KOPT-K1 (cell line): ENCODE measurements around the gene APLN.

ENCODE experiments used
- H3K27ac ChIP-seq: fragments of 200-600 bp; sonication (generic); 2 replicates; pipeline ENCODE4 v1.5.1; 2016; ENCODE audit warnings: antibody characterized with exemption, mild to moderate bottlenecking, low read depth, low read length; ENCODE audit not compliant: poor library complexity, severe bottlenecking
- H3K36me3 ChIP-seq: fragments of 200-600 bp; sonication (generic); 2 replicates; pipeline ENCODE4 v1.5.1; 2017; ENCODE audit warnings: antibody characterized with exemption, mild to moderate bottlenecking, low read length, moderate library complexity; ENCODE audit not compliant: insufficient read depth
- H3K9me3 ChIP-seq: fragments of 200-600 bp; sonication (generic); 2 replicates; pipeline ENCODE4 v1.5.1; 2017; ENCODE audit warnings: antibody characterized with exemption, low read length, mild to moderate bottlenecking; ENCODE audit not compliant: insufficient read depth, poor library complexity, severe bottlenecking

APLN gene

DNA sequence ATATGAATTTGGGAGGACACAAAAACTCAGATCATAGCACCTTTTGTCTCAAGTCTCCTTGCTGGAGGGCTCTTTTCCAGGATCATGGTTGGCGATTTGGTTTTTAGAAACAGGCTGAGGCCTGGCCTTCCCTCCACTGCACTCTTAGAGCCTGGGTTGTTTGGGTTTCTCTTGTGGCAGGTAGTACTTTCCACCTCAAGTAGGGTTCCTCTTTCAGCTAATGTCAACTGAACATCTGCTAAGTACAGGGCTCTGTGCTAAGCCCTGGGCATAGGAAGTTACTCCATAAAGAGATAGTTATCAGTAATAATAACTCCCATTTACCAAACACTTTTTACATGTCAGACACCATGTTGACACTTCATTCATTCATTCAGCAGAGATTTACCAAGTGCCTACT, 28.2 kb upstream of the APLN start:
- no peaks in the 10 kb centered on the region for H3K9me3 ChIP-seq
- H3K27ac ChIP-seq = no peak overlapping the region
- no peaks in the 10 kb centered on the region for H3K36me3 ChIP-seq

- H3K27ac ChIP-seq = no peak overlapping the region
- H3K9me3 ChIP-seq = no peaks in the 10 kb centered on the region
- H3K36me3 ChIP-seq = no peaks in the 10 kb centered on the region
These were observed 25.1 kb upstream of the APLN start for GRCh38 chrX:129679901-129680300.

GRCh38 chrX:129678614-129679195, 23.9 kb upstream of the APLN start:
- no peak overlapping the region for H3K27ac ChIP-seq
- no peaks in the 10 kb centered on the region for H3K9me3 ChIP-seq
- H3K36me3 ChIP-seq = no peaks in the 10 kb centered on the region

DNA sequence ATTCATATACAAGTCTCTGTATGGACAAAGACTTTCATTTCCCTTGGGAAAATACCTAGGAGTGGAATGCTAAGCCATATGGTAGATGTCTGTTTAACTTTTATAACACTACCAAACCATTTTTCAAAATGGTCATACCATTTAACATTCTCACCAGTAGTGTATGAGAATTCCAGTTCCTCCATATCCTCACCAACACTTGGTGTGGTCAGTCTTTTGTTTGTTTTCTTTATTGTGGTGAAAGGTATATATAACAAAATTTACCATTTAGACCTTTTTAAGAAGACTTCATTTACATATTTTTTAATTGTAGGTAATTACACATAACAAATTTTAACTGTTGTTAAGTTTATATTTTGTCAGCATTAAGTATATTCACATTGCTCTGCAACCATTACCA, 12.7 kb upstream of the APLN start:
- Histone ChIP-seq H3K27ac (no peak overlapping the region), H3K36me3 (no peaks in the 10 kb centered on the region), H3K9me3 (no peaks in the 10 kb centered on the region)

DNA sequence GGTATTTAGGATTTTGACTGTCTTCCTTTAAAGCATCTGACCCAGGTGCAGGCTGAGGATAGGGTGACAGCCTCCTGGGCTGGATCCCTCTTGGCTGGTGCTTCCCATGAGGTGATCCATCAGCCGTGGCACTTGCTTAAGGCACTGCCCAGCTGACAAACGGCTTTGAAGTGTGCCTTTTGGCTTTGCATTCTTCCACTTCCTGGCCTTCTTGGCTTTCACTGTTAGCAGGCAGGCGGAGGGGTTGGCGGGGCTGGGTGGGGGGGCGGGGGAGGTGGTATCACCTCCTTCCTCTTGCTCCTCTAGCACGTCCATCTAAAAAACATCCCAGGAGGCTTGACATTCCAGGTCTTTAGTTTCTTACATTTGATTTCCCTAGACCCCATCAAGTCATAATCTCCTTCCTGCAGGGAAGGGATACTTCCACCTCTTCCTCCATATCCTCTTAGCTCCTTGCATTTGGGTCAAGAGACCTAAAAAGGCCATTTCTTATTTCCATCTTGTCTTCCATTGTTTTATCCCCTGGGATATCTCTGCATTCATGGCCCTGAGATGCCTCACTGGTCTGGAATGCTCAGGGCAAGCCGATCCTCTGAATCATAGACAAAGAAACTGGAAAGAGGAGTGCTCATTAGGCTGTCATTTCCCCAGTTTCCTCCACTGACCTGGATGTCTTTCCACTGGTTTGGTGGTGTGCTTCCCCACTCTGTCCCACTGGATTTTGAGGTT, 11.3 kb upstream of the APLN start:
- Histone ChIP-seq H3K9me3 (no peaks in the 10 kb centered on the region), H3K36me3 (no peaks in the 10 kb centered on the region), H3K27ac (no peak overlapping the region)

GRCh38 chrX:129663171-129663570, 8.4 kb upstream of the APLN start:
- no peaks in the 10 kb centered on the region for H3K36me3 ChIP-seq
- peaks cover 8% of the 10 kb centered on the region for H3K9me3 ChIP-seq
- H3K27ac ChIP-seq = no peak overlapping the region

DNA sequence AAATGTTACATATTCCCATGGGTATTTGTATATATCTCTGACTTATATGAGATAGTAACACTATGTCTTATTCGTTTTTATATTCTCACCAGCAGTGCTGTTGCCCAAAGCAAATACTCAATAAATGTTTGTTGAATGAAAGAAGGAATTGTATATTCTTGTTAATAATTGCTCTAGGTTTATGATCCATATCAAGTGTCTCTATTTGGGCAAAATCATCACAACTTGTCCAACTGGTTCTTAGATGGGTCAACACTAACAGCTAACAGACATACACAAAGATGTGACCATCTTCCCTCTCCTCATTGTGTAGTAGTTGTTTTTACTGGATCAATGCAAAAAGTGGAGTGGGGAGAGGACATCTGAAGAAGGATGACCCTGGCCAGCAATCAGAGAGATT, 6.6 kb upstream of the APLN start:
- peaks cover 8% of the 10 kb centered on the region for H3K9me3 ChIP-seq
- H3K36me3 ChIP-seq = no peaks in the 10 kb centered on the region
- no peak overlapping the region for H3K27ac ChIP-seq

- H3K27ac ChIP-seq = no peak overlapping the region
- peaks cover 8% of the 10 kb centered on the region for H3K9me3 ChIP-seq
- no peaks in the 10 kb centered on the region for H3K36me3 ChIP-seq
These were observed 5.1 kb upstream of the APLN start for GRCh38 chrX:129659861-129660260.

DNA sequence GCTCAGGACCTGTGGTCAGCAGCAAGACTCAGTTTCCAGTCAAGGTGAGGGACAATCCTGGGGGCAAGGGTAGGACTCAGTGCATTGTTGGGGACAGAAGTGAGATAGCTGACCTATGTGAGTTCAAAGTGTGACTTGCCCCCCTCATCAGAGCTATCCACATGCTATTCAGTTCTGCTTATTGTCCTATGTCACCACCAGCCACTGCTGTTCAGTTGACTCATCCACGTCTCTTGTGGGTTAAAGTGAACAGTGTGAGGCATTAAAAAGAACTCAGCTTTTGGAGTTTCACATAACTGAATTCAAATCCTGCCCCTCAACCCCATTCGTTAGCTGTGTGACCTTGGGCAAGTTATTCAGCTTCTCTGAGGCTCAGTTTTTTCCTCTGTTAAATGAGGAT, 4.4 kb upstream of the APLN start:
- Histone ChIP-seq H3K36me3 (no peaks in the 10 kb centered on the region), H3K27ac (no peak overlapping the region), H3K9me3 (peaks cover 8% of the 10 kb centered on the region)

DNA sequence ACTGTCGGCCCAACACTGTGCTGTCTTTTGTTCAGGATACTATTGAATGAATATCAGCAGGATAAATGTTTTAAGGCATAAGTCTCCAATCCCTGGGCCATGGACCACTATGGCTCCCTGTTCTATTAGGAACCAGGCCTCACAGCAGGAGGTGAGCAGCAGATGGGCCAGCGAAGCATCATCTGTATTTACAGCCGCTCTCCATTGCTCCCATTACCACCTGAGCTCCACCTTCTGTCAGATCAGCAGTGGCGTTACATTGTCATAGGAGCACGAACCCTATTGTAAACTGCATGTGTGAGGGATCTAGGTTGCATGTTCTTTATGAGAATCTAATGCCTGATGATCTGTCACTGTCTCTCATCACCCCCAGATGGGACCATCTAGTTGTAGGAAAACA, 3.7 kb upstream of the APLN start:
- H3K27ac ChIP-seq = no peak overlapping the region
- H3K36me3 ChIP-seq = no peaks in the 10 kb centered on the region
- H3K9me3 ChIP-seq = peaks cover 8% of the 10 kb centered on the region

DNA sequence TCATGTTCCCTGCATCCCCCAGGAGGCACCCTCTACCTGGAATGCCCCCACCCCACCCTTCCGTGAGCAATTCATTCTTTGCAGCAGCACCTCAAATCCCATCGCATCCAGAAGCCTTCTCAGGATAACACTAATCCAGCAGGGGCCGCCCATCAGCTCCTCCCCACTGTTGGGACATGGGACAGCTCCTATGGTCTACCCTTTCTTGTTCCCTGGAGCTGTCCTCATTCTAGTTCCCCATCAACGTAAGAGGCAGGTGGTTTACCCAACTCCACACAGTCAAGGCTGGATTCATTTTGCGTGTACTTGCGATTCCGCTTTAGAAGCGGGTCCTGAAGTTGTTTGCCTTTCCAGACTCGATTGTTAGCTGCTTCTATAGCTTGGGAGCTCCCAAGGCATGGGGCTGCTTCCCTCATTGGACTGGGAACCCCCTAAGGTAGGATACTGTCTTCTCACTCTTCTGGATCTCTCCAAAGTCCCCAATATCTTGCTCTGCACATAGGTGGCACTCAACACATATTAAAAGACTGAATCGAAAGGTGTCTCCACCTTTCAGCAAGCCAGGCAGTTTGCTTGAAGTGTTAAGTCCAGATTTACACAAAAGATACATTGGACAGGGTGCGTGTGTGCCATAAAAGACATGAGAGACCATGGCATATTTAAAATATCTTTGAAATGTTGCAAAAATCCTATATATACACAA, 942 bp upstream of the APLN start:
- H3K9me3 ChIP-seq = peaks cover 6% of the 10 kb centered on the region
- peak overlapping the region; percentile 90 for H3K27ac ChIP-seq
- no peaks in the 10 kb centered on the region for H3K36me3 ChIP-seq

GRCh38 chrX:129653971-129654651, 645 bp downstream of the APLN start:
- H3K9me3 ChIP-seq = no peaks in the 10 kb centered on the region
- H3K27ac ChIP-seq = peak overlapping the region; percentile 90

DNA sequence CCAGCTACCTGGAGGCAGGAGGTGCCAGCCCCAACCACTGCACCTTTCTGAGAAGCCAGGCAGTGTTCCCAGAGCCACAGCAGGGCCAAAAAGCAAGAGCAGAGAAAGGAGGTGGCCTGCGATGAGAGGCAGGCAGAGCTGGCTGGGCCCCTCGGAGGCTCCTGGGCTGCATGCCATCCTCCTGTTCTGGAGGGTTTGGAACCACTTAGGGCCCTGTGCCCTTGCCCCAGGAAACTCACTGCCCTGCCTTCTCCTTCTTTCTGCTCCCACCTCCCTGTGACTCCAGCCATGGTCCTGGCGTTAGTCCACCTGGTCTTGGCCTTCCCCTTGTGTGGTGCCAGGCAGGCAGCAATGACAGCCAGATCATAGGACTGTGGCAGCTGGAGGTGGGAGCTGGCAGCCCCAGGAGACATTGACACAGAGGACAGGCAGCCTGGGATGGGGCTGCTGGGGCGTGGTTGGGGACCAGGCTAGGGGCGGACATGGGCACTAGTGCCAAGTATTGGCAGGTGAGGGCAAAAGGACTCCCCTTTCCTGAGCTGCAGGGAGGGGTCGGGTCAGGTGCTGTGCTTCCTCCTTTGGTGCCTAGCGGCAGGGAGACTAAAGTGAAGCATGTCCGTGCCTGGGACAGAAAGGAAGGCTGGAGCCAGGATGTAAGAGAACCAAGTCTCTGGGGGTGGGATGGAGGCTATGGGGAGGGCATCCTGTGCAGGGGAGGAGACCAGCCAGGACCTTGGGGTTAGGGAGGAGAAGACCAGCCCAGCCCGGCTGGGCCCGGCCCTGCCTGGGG, 1.4 kb downstream of the APLN start:
- Histone ChIP-seq H3K9me3 (no peaks in the 10 kb centered on the region), H3K36me3 (peaks cover 3% of the 10 kb centered on the region; the same call in 1 of the 2 replicates), H3K27ac (peak overlapping the region; percentile 90)

More at GRCh38 chrX:129653971-129654651, 645 bp downstream of the APLN start:
- H3K36me3 ChIP-seq = no peaks in the 10 kb centered on the region

GRCh38 chrX:129652565-129653169, 2.1 kb downstream of the APLN start:
- H3K9me3 ChIP-seq = no peaks in the 10 kb centered on the region
- H3K27ac ChIP-seq = peak overlapping the region; percentile 90

More at GRCh38 chrX:129652565-129653169, 2.1 kb downstream of the APLN start:
- H3K36me3 ChIP-seq = peaks cover 10% of the 10 kb centered on the region; the same call in 1 of the 2 replicates
